ENCODE measurements around the gene HOXA9.

DNA sequence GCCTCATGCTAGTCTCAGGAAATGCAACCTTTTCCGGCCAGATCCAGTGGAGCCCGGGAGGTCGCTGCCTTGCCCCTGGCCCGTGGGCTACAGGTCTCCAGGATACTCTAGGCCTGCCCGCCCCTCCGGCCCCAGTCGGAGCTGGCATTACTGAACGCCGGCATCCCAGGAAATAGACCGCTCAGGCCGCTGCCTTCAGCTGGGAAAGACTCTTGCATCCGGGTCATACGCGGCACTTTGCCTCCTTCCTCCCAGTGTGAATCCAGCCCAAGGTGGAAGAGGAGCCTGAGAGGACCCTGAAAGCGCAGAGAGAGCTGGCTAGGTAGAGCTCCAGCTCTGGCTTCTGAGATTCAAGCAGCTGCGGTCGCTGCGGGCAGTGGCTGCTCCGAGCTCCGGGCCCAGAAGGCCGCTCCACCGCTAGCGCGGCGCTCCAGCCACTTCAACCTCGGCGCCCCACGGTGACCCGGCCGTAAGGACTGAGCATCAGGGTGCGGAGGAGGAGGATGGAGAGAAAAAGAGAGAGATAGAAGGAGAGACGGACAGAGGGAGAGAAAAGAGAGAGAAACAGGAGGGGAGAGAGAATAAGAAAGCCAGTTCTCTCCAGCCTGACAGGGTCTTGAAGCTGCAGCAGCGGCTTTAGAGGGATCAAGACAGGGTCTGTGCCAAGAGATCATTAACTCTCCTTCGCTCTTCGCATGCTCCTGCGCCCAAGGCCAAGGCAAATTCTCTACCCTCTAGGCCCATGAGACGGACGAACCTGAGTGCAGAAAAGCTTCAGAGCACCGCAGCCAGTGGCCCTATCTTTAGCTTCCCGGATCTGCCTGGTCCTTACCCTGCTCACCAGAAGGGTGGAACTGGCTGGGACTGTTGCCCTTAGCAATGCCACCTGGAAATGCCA lies 10.5 kb upstream of the HOXA9 start:
- TF ChIP-seq BHLHE40 (IDR thresholded peaks at IDR 0.05; ENCODE audit: low read depth, low read length) (no peak), CHD2 (IDR thresholded peaks at IDR 0.05; ENCODE audit: low read length, partially characterized antibody) (no peak), HOXA7 (CRISPR knock-in tag; IDR thresholded peaks at IDR 0.05) (no peak), POLR2A (IDR thresholded peaks at IDR 0.05; ENCODE audit: low read length) (no peak), EP300 (IDR thresholded peaks at IDR 0.05) (no peak), FOSL2 (IDR thresholded peaks at IDR 0.05) (no peak), FOSL2 (CRISPR knock-in tag; IDR thresholded peaks at IDR 0.05) (no peak), JUNB (IDR thresholded peaks at IDR 0.05) (no peak), MAFK (IDR thresholded peaks at IDR 0.05; ENCODE audit: partially characterized antibody) (no peak)
- TF ChIP-seq, protein P1, sequence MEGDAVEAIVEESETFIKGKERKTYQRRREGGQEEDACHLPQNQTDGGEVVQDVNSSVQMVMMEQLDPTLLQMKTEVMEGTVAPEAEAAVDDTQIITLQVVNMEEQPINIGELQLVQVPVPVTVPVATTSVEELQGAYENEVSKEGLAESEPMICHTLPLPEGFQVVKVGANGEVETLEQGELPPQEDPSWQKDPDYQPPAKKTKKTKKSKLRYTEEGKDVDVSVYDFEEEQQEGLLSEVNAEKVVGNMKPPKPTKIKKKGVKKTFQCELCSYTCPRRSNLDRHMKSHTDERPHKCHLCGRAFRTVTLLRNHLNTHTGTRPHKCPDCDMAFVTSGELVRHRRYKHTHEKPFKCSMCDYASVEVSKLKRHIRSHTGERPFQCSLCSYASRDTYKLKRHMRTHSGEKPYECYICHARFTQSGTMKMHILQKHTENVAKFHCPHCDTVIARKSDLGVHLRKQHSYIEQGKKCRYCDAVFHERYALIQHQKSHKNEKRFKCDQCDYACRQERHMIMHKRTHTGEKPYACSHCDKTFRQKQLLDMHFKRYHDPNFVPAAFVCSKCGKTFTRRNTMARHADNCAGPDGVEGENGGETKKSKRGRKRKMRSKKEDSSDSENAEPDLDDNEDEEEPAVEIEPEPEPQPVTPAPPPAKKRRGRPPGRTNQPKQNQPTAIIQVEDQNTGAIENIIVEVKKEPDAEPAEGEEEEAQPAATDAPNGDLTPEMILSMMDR (IDR thresholded peaks at IDR 0.05) = no peak
- TF ChIP-seq, protein P2, sequence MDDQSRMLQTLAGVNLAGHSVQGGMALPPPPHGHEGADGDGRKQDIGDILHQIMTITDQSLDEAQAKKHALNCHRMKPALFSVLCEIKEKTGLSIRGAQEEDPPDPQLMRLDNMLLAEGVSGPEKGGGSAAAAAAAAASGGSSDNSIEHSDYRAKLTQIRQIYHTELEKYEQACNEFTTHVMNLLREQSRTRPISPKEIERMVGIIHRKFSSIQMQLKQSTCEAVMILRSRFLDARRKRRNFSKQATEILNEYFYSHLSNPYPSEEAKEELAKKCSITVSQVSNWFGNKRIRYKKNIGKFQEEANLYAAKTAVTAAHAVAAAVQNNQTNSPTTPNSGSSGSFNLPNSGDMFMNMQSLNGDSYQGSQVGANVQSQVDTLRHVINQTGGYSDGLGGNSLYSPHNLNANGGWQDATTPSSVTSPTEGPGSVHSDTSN (IDR thresholded peaks at IDR 0.05) = no peak
- TF ChIP-seq, protein P3, sequence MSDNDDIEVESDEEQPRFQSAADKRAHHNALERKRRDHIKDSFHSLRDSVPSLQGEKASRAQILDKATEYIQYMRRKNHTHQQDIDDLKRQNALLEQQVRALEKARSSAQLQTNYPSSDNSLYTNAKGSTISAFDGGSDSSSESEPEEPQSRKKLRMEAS (IDR thresholded peaks at IDR 0.05) = no peak

Measured in A549 (cell line).